ENCODE results near the gene LY9.

- TF ChIP-seq GABPB1 (CRISPR knock-in tag; IDR thresholded peaks at IDR 0.05) (no peak), MYC (CRISPR knock-in tag; IDR thresholded peaks at IDR 0.05; ENCODE audit: borderline replicate concordance) (no peak), MLX (CRISPR knock-in tag; IDR thresholded peaks at IDR 0.05) (no peak), HDAC2 (CRISPR knock-in tag; IDR thresholded peaks at IDR 0.05) (no peak), ZNF12 (CRISPR knock-in tag; IDR thresholded peaks at IDR 0.05) (no peak)
These were observed 10.2 kb downstream of the LY9 start for GRCh38 chr1:160806109-160806665.

Data from HepG2 (cell line).